ENCODE results near the gene ZNF692.

DNA sequence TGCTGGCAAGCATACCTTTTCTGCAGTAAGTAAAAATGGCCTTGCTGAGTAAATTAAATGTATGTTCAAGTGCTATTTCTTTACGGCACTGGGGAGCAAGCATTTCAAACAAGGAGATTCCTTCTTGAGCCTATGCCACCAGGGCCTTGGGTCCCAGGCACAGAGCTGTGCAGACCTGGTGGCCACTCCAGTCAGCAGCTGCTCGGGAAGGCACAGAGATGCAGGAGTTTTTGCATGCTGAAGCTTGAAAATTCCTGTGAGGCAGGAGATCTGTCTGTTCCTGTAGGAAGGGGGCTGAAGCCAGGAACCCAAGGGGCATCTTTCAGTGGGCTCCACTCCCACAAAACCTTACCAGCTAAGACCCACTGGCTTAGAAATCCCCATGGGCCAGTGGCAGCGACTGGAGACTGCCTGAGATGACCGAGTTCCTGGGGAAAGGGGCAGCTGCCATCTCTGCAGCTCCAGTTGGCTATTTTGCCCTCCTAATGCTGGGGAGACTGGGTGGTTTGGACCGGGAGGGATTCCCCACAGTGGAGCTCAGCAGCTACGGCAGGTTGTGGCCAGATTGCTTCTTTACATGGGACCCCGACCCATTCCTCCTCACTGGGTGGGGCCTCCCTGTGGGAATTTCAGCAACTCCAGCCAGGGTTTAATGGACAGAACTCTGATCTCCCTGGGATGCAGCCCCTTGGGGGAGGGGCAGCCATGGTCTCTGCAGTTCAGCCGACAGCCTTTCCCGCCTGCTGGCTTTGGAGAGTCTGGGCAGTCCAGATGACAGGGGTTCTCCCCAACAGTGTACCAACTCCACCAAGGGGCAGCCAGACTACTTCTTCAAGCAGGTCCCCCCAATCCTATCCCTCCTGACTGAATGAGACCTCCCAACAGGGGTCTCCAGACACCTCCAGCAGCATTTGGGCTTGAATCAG lies 38.8 kb upstream of the ZNF692 start:
- TF ChIP-seq, protein P1, sequence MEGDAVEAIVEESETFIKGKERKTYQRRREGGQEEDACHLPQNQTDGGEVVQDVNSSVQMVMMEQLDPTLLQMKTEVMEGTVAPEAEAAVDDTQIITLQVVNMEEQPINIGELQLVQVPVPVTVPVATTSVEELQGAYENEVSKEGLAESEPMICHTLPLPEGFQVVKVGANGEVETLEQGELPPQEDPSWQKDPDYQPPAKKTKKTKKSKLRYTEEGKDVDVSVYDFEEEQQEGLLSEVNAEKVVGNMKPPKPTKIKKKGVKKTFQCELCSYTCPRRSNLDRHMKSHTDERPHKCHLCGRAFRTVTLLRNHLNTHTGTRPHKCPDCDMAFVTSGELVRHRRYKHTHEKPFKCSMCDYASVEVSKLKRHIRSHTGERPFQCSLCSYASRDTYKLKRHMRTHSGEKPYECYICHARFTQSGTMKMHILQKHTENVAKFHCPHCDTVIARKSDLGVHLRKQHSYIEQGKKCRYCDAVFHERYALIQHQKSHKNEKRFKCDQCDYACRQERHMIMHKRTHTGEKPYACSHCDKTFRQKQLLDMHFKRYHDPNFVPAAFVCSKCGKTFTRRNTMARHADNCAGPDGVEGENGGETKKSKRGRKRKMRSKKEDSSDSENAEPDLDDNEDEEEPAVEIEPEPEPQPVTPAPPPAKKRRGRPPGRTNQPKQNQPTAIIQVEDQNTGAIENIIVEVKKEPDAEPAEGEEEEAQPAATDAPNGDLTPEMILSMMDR (optimal IDR thresholded peaks at IDR 0.05 in 1 of 3, IDR thresholded peaks at IDR 0.05 in 1 of 3, conservative IDR thresholded peaks at IDR 0.05 in 1 of 3; ENCODE audit: extremely low read depth in 1 of 3, insufficient read depth in 2 of 3, low read length in 3 of 3) = no peak
- TF ChIP-seq EZH2 (IDR thresholded peaks at IDR 0.05; ENCODE audit: low read length) = no peak

Measured in keratinocyte (primary cell).